ENCODE results near the gene ALPG.
"Not testable (repeated sequence)": the region's sequence is repeated elsewhere in the genome, so short reads cannot be mapped to it uniquely, and the experiment has no call there.

Gene ALPG

DNA sequence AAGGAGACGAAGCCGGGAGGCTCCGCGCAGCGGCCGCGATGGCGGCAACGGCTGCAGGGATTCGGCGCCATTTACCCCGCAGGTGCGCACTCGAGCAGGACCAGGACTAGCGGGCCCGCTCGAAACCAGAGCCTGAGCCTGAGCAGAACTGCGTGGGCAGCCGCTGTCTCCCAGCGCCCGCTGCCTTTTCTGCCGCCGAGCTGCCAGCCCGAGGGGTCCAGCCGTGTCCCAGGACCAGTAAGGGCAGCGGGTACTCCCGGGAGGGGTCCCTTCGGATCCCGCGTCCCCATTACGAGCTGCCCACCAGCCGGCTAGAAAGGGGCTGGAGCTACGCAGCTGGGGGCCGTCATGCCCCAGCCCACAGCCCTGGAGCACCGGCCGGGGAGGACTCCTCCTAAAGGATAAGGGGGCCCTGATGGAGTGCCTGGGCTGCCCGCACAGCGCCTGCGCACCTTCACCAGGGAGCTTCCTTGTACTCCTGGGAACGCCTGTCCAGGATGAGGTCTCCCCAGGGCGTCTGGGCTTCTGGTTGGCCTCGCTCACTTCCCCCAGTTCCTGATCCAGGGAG lies 18.2 kb upstream of the ALPG start:
- no peaks in the 10 kb centered on the region for H3K9me3 ChIP-seq (replicated peaks; ENCODE audit: low read length)
- no peak overlapping the region for H3K4me2 ChIP-seq (ENCODE audit: low read length)
- H3K27me3 ChIP-seq (ENCODE audit: control insufficient read depth, insufficient read depth, low read length), result peaks cover 79% of the 10 kb centered on the region
- H3K4me3 ChIP-seq (ENCODE audit: low read length), result no peak overlapping the region
- H3K9ac ChIP-seq (ENCODE audit: low read depth, low read length), result no peak overlapping the region
- no peaks in the 10 kb centered on the region for H3K36me3 ChIP-seq (ENCODE audit: insufficient read depth, low read length)
- no peaks in the 10 kb centered on the region for H3K4me1 ChIP-seq (ENCODE audit: control insufficient read depth, insufficient read depth, low read length)

DNA sequence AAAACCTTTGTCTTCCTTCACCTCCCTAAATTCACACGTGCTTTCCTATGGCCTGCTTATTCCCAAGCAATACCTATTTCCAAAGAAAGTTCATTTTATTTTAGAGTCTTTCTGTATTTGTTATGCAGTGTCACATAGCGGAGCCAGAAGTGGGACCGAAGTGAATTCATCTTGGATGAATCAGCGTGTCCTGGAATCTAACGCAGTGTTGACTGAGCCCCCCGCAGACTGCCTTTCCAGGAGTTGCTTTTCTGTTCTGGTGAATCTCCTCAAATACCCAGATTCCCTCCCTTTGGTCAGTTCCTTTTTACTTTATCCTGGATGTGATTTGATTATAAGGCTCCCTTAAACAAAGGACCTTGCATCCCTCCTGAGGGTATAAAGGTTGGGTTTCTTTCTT lies 17.3 kb upstream of the ALPG start:
- peaks cover 74% of the 10 kb centered on the region for H3K27me3 ChIP-seq (ENCODE audit: control insufficient read depth, insufficient read depth, low read length)

DNA sequence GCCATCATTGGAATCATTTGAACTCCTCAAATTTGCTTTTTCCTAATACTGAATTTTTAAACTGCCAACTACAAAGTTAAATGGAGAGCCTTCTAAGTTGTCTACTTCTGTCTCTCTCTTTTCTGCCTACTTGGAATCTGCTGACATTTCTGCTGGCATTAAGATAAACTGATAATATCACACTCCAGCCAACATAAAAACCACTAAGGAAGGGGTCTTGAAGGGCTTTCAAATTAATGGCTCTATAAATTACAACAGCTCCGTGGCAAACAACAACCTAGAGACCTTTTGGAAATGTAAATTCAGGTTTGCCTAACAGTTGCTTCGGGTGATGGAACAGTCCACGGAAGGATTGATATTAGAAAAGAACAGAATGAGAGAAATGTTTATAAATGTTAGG lies 16.0 kb upstream of the ALPG start:
- H3K4me1 ChIP-seq (ENCODE audit: control insufficient read depth, insufficient read depth, low read length), result no peaks in the 10 kb centered on the region
- no peak overlapping the region for H3K4me3 ChIP-seq (ENCODE audit: low read length)
- no peak overlapping the region for H3K9ac ChIP-seq (ENCODE audit: low read depth, low read length)
- peaks cover 77% of the 10 kb centered on the region for H3K27me3 ChIP-seq (ENCODE audit: control insufficient read depth, insufficient read depth, low read length)
- H3K4me2 ChIP-seq (ENCODE audit: low read length), result no peak overlapping the region
- H3K9me3 ChIP-seq (replicated peaks; ENCODE audit: low read length), result no peaks in the 10 kb centered on the region
- no peaks in the 10 kb centered on the region for H3K36me3 ChIP-seq (ENCODE audit: insufficient read depth, low read length)

More for the DNA sequence above, 17.3 kb upstream of the ALPG start:
- no peaks in the 10 kb centered on the region for H3K9me3 ChIP-seq (replicated peaks; ENCODE audit: low read length)
- H3K4me1 ChIP-seq (ENCODE audit: control insufficient read depth, insufficient read depth, low read length), result no peaks in the 10 kb centered on the region
- no peaks in the 10 kb centered on the region for H3K36me3 ChIP-seq (ENCODE audit: insufficient read depth, low read length)
- no peak overlapping the region for H3K4me3 ChIP-seq (ENCODE audit: low read length)
- H3K4me2 ChIP-seq (ENCODE audit: low read length), result no peak overlapping the region
- H3K9ac ChIP-seq (ENCODE audit: low read depth, low read length), result no peak overlapping the region

DNA sequence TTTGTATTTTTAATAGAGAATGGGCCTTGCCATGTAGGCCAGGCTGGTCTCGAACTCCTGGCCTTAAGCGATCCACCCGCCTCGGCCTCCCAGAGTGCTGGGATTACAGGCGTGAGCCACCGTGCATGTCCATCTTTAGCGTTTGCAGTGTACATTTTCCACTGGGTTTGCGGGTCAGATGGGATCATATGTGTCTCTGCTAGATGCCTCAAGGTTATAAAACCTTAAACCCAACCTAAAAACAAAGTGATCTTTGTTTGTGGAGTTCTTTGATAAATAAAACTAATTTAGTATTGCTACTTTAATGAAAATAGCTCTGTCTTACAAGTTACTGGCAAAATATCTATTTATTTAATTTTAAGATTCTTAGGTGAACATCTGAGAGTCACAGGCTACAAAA lies 13.1 kb upstream of the ALPG start:
- no peak overlapping the region for H3K9ac ChIP-seq (ENCODE audit: low read depth, low read length)
- H3K27me3 ChIP-seq (ENCODE audit: control insufficient read depth, insufficient read depth, low read length), result peaks cover 61% of the 10 kb centered on the region
- no peaks in the 10 kb centered on the region for H3K4me1 ChIP-seq (ENCODE audit: control insufficient read depth, insufficient read depth, low read length)
- H3K36me3 ChIP-seq (ENCODE audit: insufficient read depth, low read length), result no peaks in the 10 kb centered on the region
- H3K4me3 ChIP-seq (ENCODE audit: low read length), result no peak overlapping the region
- no peak overlapping the region for H3K4me2 ChIP-seq (ENCODE audit: low read length)
- no peaks in the 10 kb centered on the region for H3K9me3 ChIP-seq (replicated peaks; ENCODE audit: low read length)

DNA sequence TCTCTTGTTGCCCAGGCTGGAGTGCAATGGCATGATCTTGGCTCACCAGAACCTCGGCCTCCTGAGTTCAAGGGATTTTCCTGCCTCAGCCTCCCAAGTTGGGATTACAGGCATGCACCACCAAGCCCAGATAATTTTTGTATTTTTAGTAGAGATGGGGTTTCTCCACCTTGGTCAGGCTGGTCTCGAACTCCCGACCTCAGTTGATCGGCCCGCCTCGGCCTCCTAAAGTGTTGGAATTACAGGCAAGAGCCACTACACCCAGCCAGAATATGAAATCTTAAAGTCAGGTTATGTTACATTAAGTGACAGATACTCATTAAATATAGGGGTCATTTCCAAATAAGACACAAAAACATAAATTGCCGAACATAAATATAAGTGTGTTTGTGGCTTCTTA lies 12.2 kb upstream of the ALPG start:
- not testable (repeated sequence) for H3K4me2 ChIP-seq (ENCODE audit: low read length); H3K9ac ChIP-seq (ENCODE audit: low read depth, low read length); H3K4me3 ChIP-seq (ENCODE audit: low read length); H3K9me3 ChIP-seq (replicated peaks; ENCODE audit: low read length); H3K4me1 ChIP-seq (ENCODE audit: control insufficient read depth, insufficient read depth, low read length); H3K36me3 ChIP-seq (ENCODE audit: insufficient read depth, low read length)
- peaks cover 56% of the 10 kb centered on the region for H3K27me3 ChIP-seq (ENCODE audit: control insufficient read depth, insufficient read depth, low read length)

DNA sequence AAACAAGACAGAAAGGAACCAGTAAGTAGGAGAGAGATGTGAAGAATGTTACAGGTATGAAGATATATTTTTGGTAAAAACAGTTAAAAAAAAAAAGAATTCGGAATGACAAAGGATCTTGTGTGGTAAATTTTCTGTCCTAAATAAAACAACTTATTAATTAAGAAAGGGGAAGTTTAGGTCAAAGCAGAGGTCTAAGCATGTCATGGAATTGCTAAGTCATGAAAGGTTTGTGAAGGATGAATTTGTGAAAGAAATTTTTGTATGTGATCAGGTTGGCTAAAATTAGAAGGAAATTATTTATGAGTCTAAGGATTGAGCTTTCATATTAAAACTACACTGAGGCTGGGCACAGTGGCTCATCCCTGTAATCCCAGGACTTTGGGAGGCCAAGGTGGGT lies 11.1 kb upstream of the ALPG start:
- H3K36me3 ChIP-seq (ENCODE audit: insufficient read depth, low read length), result no peaks in the 10 kb centered on the region
- H3K4me3 ChIP-seq (ENCODE audit: low read length), result no peak overlapping the region
- no peaks in the 10 kb centered on the region for H3K9me3 ChIP-seq (replicated peaks; ENCODE audit: low read length)
- no peak overlapping the region for H3K9ac ChIP-seq (ENCODE audit: low read depth, low read length)
- H3K4me2 ChIP-seq (ENCODE audit: low read length), result no peak overlapping the region
- peaks cover 56% of the 10 kb centered on the region for H3K27me3 ChIP-seq (ENCODE audit: control insufficient read depth, insufficient read depth, low read length)
- H3K4me1 ChIP-seq (ENCODE audit: control insufficient read depth, insufficient read depth, low read length), result no peaks in the 10 kb centered on the region

DNA sequence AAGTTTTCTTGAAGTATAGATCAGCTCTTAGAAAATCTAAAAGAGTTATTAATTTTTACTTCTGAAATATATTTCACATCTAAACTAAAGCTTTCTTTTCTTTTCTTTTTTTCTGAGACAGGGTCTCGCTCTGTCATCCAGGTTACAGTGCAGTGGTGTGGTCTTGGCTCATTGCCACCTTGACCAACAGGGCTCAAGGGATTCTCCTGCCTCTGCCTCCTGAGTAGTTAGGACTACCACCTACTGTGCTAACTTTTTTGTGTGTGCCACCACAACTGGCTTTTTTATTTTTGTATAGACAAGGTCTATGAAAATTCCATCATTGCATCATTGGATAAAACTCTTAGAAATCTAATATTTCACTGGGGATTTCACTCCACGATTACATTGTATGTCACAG lies 10.0 kb upstream of the ALPG start:
- no peaks in the 10 kb centered on the region for H3K9me3 ChIP-seq (replicated peaks; ENCODE audit: low read length)
- no peak overlapping the region for H3K4me3 ChIP-seq (ENCODE audit: low read length)
- no peaks in the 10 kb centered on the region for H3K4me1 ChIP-seq (ENCODE audit: control insufficient read depth, insufficient read depth, low read length)
- no peaks in the 10 kb centered on the region for H3K36me3 ChIP-seq (ENCODE audit: insufficient read depth, low read length)
- H3K9ac ChIP-seq (ENCODE audit: low read depth, low read length), result no peak overlapping the region
- H3K4me2 ChIP-seq (ENCODE audit: low read length), result no peak overlapping the region
- H3K27me3 ChIP-seq (ENCODE audit: control insufficient read depth, insufficient read depth, low read length), result peaks cover 48% of the 10 kb centered on the region

DNA sequence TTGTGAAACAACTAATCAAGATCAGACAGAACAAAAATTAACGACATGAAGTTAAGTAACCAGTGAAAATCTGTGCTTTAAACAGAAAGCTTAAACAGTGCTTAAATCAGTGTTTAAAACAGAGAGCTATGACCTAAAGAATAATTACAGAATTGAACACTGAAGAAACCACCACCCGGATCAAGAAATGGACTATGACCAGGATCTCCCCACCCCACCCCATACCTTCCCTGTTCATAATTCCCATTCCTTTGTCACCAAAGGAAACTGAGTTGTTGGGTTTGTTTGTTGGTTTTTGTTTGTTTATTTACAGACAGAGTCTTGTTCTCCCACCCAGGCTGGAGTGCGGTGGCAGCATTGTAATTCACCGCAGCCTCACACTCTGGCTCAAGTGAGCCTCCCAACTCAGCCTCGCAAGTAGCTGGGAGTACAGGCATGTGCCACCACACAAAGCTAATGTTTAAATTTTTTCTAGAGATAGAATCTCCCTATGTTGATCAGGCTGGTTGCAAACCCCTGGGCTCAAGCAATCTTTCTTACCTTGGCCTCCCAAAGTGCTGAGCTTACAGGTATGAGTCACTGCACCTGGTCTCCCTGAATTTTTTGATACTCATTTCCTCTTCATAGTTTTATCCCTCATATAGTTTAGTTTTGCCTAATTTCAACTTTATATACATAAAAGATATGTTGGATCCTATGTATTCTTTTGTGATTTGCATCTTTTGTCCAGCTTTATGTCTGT lies 8.2 kb upstream of the ALPG start:
- peaks cover 45% of the 10 kb centered on the region for H3K27me3 ChIP-seq (ENCODE audit: control insufficient read depth, insufficient read depth, low read length)
- no peaks in the 10 kb centered on the region for H3K36me3 ChIP-seq (ENCODE audit: insufficient read depth, low read length)
- H3K4me2 ChIP-seq (ENCODE audit: low read length), result no peak overlapping the region
- H3K9ac ChIP-seq (ENCODE audit: low read depth, low read length), result no peak overlapping the region
- H3K9me3 ChIP-seq (replicated peaks; ENCODE audit: low read length), result no peaks in the 10 kb centered on the region
- H3K4me1 ChIP-seq (ENCODE audit: control insufficient read depth, insufficient read depth, low read length), result no peaks in the 10 kb centered on the region
- H3K4me3 ChIP-seq (ENCODE audit: low read length), result no peak overlapping the region

DNA sequence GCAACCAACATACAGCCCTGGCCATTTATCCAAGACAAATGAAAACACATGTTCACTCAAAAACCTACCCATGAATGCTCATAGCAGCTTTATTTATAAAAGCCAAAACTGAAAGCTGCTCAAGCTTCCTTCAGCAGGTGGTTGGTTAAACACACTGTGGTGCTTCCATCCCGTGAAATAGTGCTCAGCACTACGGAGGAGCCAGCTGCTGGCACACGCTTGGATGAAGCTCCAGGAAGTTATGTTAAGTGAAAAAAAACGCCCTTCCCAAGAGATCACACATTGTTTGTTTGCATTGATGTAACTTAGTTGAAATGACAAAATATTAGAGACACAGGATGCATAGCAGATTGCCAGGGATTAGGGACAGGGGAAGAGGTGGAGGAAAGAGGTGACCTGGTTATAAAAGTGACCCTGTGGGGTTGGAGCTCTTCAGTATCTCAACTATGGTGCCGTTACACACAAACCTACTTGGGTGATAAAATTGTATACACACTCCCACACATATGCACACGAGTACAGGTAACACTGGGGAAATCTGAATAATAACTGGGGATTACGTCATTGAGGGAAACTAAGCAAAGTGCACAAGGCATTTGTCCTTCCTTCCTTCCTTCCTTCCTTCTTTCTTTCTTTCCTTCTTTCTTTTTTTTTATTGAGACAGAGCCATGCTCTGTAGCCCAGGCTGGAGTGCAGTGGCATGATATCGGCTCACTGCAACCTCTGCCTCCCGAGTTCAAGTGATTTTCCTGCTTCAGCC lies 6.2 kb upstream of the ALPG start:
- Histone ChIP-seq H3K27me3 (ENCODE audit: control insufficient read depth, insufficient read depth, low read length) (peaks cover 39% of the 10 kb centered on the region), H3K4me3 (ENCODE audit: low read length) (no peak overlapping the region), H3K36me3 (ENCODE audit: insufficient read depth, low read length) (no peaks in the 10 kb centered on the region), H3K9ac (ENCODE audit: low read depth, low read length) (no peak overlapping the region), H3K4me1 (ENCODE audit: control insufficient read depth, insufficient read depth, low read length) (no peaks in the 10 kb centered on the region), H3K4me2 (ENCODE audit: low read length) (no peak overlapping the region), H3K9me3 (replicated peaks; ENCODE audit: low read length) (no peaks in the 10 kb centered on the region)

DNA sequence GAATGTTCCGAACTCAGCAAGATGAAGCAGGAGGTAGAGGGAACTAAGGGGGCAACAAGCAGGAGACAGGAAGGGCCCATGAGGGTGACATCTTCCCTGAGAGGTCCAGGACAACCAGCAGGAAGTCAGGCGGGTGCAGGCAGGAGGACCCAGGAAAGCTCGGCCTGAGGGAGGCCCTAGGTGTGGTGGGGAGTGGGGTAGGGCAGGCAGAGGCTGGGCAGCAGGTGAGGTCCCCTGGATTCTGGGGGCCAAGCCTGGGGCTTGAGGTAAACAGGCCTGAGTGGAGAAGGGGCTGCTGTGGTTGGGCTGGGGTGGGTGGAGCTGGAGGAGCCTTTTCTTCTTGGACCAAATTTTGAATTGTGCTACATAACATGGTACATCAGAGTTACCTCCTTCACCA lies 4.1 kb upstream of the ALPG start:
- H3K4me1 ChIP-seq (ENCODE audit: control insufficient read depth, insufficient read depth, low read length), result no peaks in the 10 kb centered on the region
- no peaks in the 10 kb centered on the region for H3K36me3 ChIP-seq (ENCODE audit: insufficient read depth, low read length)
- H3K9ac ChIP-seq (ENCODE audit: low read depth, low read length), result no peak overlapping the region
- H3K9me3 ChIP-seq (replicated peaks; ENCODE audit: low read length), result no peaks in the 10 kb centered on the region
- H3K4me2 ChIP-seq (ENCODE audit: low read length), result no peak overlapping the region
- no peak overlapping the region for H3K4me3 ChIP-seq (ENCODE audit: low read length)
- H3K27me3 ChIP-seq (ENCODE audit: control insufficient read depth, insufficient read depth, low read length), result peaks cover 29% of the 10 kb centered on the region

DNA sequence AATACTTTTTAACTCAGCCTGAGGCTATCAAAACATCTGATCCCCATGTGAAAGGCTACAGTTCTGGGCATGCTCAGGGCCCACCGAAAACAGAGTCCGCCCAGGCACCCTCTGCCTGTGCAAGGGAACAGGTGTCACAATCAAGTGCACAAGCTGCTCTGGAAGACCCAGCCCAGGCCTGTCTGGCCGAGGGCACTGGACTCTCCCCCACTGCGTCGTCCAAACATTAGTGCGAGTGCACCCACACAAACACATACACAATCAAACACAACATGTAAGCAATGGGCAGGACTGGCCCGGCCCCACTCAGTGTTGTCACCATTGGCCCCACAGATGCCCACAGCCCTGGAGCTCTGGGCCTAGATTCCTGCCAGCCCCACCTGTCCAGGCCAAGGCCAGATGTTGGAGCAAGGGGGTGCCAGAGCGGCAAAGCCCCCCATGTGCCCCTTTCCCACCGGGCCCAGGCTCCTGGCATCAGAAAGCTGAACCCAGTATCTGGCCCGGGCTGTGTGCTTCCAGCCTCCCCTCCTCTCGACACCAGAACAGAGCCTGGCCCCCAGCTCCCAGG lies 617 bp upstream of the ALPG start:
- Histone ChIP-seq H3K4me1 (ENCODE audit: control insufficient read depth, insufficient read depth, low read length) (no peaks in the 10 kb centered on the region), H3K27me3 (ENCODE audit: control insufficient read depth, insufficient read depth, low read length) (peaks cover 22% of the 10 kb centered on the region), H3K9me3 (replicated peaks; ENCODE audit: low read length) (no peaks in the 10 kb centered on the region), H3K4me3 (ENCODE audit: low read length) (no peak overlapping the region), H3K9ac (ENCODE audit: low read depth, low read length) (no peak overlapping the region), H3K4me2 (ENCODE audit: low read length) (no peak overlapping the region), H3K36me3 (ENCODE audit: insufficient read depth, low read length) (no peaks in the 10 kb centered on the region)
